Esophagus squamous epithelium (tissue), 5 donors: ENCODE results near the gene LRRC8C. TPM values are rescaled to one million over a fixed set of nuclear protein-coding genes. Genes with fewer than 3 reads are reported as not detected.
A peak's percentile ranks its signal among the peaks of the same experiment; 100 is the strongest.

Experiments
- DNase-seq: peaks from one replicate; lab custom pipeline; 2025; lab: John Stamatoyannopoulos, UW
- H3K27ac ChIP-seq, 4 donors: fragments of 200-600 bp; sonication (generic); one replicate each; pipeline ENCODE4 v1.5.1; 2016 to 2019; ENCODE audit warnings: mild to moderate bottlenecking in 1 of 4
- H3K27me3 ChIP-seq, 4 donors: fragments of 200-600 bp; sonication (generic); 1 replicate in 3 of 4; 2 replicates in 1 of 4; pipeline versions ENCODE4 v1.5.1 to v1.6.0; 2017 to 2021; ENCODE audit warnings: antibody characterized with exemption in 1 of 4
- H3K36me3 ChIP-seq, 3 donors: fragments of 200-600 bp; sonication (generic); one replicate each; pipeline ENCODE4 v1.5.1; 2016 to 2019
- H3K4me1 ChIP-seq, 3 donors: fragments of 200-600 bp; sonication (generic); one replicate each; pipeline ENCODE4 v1.5.1; 2017 to 2019
- H3K4me3 ChIP-seq, 4 donors: fragments of 200-600 bp; sonication (generic); 1 replicate in 3 of 4; 2 replicates in 1 of 4; pipeline ENCODE4 v1.5.1; 2016 to 2019; ENCODE audit warnings: mild to moderate bottlenecking in 2 of 4, moderate library complexity in 1 of 4
- H3K9me3 ChIP-seq, 3 donors: fragments of 200-600 bp; sonication (generic); one replicate each; pipeline ENCODE4 v1.5.1; 2016 to 2019
- CTCF ChIP-seq, 6 experiments: fragments of 450-650 bp in 4 of 6; fragments of 200-600 bp in 2 of 6; sonication (generic) in 2 of 6; IDR thresholded peaks; one replicate each; pipeline ENCODE4 v1.5.1; 2016 to 2019; ENCODE audit warnings: antibody characterized with exemption in 6 of 6, mild to moderate bottlenecking in 4 of 6, moderate library complexity in 4 of 6
- POLR2A ChIP-seq, 4 donors: fragments of 450-650 bp; IDR thresholded peaks; one replicate each; pipeline ENCODE4 v1.6.1; 2017; ENCODE audit warnings: antibody characterized with exemption in 4 of 4, mild to moderate bottlenecking in 4 of 4, moderate library complexity in 3 of 4
- WGBS, 2 donors: methylation state at CpG; one replicate each; pipeline ENCODE4 v1.1.5; 2018; 5-methylcytosine and 5-hydroxymethylcytosine counted together
- intact Hi-C: fragments of 100-400 bp; cut with DNase I; formaldehyde crosslinking; loops from one replicate; pipeline ENCODE4 v1.15.0; 2022
- total RNA-seq, 4 donors: library from RNA; depleted of rRNA; stranded (reverse); fragments of >200 nt; gene quantifications; one replicate each; pipeline ENCODE4 v1.1.0, GENCODE V29; 2016
- donor health status: DM: yes; HTN: yes; CAD: no.

Gene LRRC8C
- total RNA-seq, 4 donors from 2014 or later, result 1.4 to 5.0 (median 3.2) TPM

- DNase-seq, result no peak
- Histone ChIP-seq H3K9me3 (no peaks in the 10 kb centered on the region), H3K27me3 (no peaks in the 10 kb centered on the region), H3K36me3 (no peaks in the 10 kb centered on the region), H3K27ac (peak overlapping the region in 2 of 4 donors; percentile 13 to 21), H3K4me1 (peaks cover 7 to 68% (median 13%) of the 10 kb centered on the region in 3 donors), H3K4me3 (no peak overlapping the region)
- TF ChIP-seq POLR2A (IDR thresholded peaks at IDR 0.05), result no peak
- TF ChIP-seq CTCF (IDR thresholded peaks at IDR 0.05), result no peak
- 79 to 80% methylated on average over 5 of the region's 5 CpGs for WGBS, 2 donors
- intact Hi-C loops, result no loop called here
Measured at GRCh38 chr1:89607586-89608318, 25.2 kb upstream of the LRRC8C start.

DNA sequence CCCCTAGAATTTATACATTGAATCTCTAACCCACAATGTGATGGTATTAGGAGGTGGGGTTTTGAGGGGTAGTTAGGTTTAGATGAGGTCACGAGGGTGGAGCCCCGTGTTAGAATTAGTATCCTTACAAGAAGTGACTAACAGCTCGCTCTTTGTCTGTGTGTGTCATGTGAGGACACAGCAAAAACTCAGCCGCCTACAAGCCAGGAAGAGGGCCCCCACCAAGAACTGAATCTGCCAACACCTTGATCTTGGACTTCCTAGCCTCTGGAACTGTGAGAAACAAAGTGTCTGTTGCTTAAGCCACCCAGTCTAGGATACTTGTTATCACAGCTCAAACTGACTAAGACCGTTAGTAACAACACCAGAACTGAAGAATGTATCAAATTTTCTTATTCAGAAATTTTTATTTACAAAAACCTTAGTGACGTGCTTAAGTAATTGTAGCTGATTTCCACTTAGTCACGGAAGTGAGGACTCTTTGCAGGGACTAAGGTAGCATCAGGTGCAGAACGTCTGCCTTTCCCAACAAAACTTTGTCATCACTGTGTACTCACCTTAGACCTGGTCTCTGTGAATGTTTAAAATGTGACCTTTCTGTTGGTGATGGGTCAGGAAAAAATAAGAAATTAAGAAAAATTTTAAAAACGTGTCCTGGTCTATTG, 24.5 kb upstream of the LRRC8C start:
- TF ChIP-seq POLR2A (IDR thresholded peaks at IDR 0.05) (no peak), CTCF (IDR thresholded peaks at IDR 0.05) (no peak)
- 29 to 39% methylated on average over 9 of the region's 9 CpGs for WGBS, 2 donors
- intact Hi-C loops, result no loop called here
- Histone ChIP-seq H3K9me3 (no peaks in the 10 kb centered on the region), H3K36me3 (no peaks in the 10 kb centered on the region), H3K27ac (peak overlapping the region in 2 of 4 donors; percentile 13 to 21), H3K4me3 (no peak overlapping the region), H3K27me3 (no peaks in the 10 kb centered on the region), H3K4me1 (peaks cover 7 to 66% (median 13%) of the 10 kb centered on the region in 3 donors)
- DNase-seq, result no peak

- WGBS, 2 donors, result 47 to 66% methylated on average over 15 to 19 of the region's 20 CpGs
- Histone ChIP-seq H3K36me3 (no peaks in the 10 kb centered on the region), H3K27me3 (no peaks in the 10 kb centered on the region), H3K4me1 (peaks cover 7 to 59% (median 13%) of the 10 kb centered on the region in 3 donors), H3K27ac (peak overlapping the region in 2 of 4 donors; percentile 13 to 17), H3K9me3 (no peaks in the 10 kb centered on the region), H3K4me3 (no peak overlapping the region)
- DNase-seq, result no peak
- no peak for TF ChIP-seq POLR2A (IDR thresholded peaks at IDR 0.05)
- no peak for TF ChIP-seq CTCF (IDR thresholded peaks at IDR 0.05)
- intact Hi-C loops, result no loop called here
Measured at GRCh38 chr1:89608984-89609725, 23.8 kb upstream of the LRRC8C start.

GRCh38 chr1:89609781-89610456, 23.0 kb upstream of the LRRC8C start:
- H3K27ac ChIP-seq, result peak overlapping the region in 1 of 4 donors; percentile 11
- WGBS, 2 donors, result 85% methylated on average over 3 of the region's 14 CpGs; no CpG with 5 or more reads in 1 of the 2 donors
- TF ChIP-seq CTCF (IDR thresholded peaks at IDR 0.05), result no peak
- peak in 1 of 4 donors; percentile 33 for TF ChIP-seq POLR2A (IDR thresholded peaks at IDR 0.05)
- DNase-seq, result no peak
- no peaks in the 10 kb centered on the region for H3K36me3 ChIP-seq
- H3K4me1 ChIP-seq, result peaks cover 7 to 56% (median 13%) of the 10 kb centered on the region in 3 donors
- no peak overlapping the region for H3K4me3 ChIP-seq
- no peaks in the 10 kb centered on the region for H3K27me3 ChIP-seq
- no peaks in the 10 kb centered on the region for H3K9me3 ChIP-seq
- intact Hi-C loops, result no loop called here
